Rectal smooth muscle tissue (tissue), 1 donor: ENCODE measurements around the gene MYH7.
"Not testable (repeated sequence)": the region's sequence is repeated elsewhere in the genome, so short reads cannot be mapped to it uniquely, and the experiment has no call there.

ENCODE experiments used
- H3K27ac ChIP-seq: one replicate; pipeline ENCODE4 v1.7.0; 2013; ENCODE audit warnings: low read depth, low read length, inconsistent platforms
- H3K27me3 ChIP-seq: one replicate; pipeline ENCODE4 v1.7.0; 2013; ENCODE audit warnings: low read length; ENCODE audit not compliant: control insufficient read depth, insufficient read depth
- H3K36me3 ChIP-seq: one replicate; pipeline ENCODE4 v1.7.0; 2013; ENCODE audit warnings: low read length; ENCODE audit not compliant: control insufficient read depth, insufficient read depth
- H3K4me1 ChIP-seq: one replicate; pipeline ENCODE4 v1.7.0; 2013; ENCODE audit warnings: low read length; ENCODE audit not compliant: control insufficient read depth, insufficient read depth
- H3K4me3 ChIP-seq: one replicate; pipeline ENCODE4 v1.7.0; 2013; ENCODE audit warnings: low read length
- H3K9ac ChIP-seq: one replicate; pipeline ENCODE4 v1.7.0; 2013; ENCODE audit warnings: low read length

Gene MYH7

DNA sequence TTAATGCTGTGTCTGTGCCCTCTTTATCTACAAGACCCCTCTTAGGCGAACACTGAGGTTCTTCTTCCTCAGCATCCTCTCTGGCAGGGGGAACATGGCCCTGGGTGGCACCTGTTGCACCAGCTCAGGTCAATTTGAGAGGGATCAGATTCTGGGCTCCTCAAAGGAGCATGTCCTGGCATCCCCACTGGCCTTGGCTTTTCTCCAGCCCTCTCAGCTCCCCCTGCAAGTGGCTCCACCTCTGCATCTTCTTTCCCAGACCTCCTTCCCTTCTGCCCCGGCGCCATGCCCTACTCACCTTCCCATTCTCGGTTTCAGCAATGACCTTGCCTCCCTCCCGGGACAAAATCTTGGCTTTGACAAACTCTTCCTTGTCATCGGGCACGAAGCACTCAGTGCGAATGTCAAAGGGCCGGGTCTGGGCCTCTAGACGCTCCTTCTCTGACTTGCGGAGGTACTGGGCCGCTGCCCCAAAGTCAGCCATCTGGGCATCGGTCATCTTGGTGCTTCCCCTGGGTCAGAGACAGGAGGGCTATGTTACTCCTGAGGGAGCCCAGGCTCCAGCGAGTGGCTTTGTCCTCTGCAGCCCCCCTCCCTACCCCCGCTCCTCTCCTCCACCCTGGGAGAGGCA is 28.6 kb downstream of the MYH7 start:
- Histone ChIP-seq H3K4me1 (no peaks in the 10 kb centered on the region), H3K27me3 (no peaks in the 10 kb centered on the region), H3K27ac (no peak overlapping the region), H3K36me3 (no peaks in the 10 kb centered on the region), H3K4me3 (no peak overlapping the region), H3K9ac (no peak overlapping the region)

DNA sequence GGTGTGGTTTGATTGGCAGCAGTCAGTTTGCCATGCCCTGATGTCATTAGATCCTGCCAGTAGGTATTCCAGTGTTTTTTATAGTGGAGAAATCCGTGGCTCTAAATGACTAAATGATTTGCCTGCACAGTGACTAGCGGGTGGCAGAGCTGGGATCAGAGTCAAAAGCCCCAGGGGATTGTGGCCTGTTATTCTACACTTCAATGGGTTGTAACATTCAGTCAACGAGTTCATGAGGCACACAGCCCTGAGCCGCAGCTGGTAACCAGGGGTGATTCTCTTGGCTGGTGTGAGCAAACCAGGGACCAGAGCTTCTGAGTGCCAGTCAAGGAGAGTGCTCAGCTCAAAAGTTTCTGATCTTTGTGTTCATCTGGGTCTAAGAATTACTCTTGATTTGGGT is 29.2 kb downstream of the MYH7 start:
- Histone ChIP-seq H3K9ac (no peak overlapping the region), H3K27ac (no peak overlapping the region), H3K4me3 (no peak overlapping the region), H3K27me3 (no peaks in the 10 kb centered on the region), H3K4me1 (no peaks in the 10 kb centered on the region), H3K36me3 (no peaks in the 10 kb centered on the region)

DNA sequence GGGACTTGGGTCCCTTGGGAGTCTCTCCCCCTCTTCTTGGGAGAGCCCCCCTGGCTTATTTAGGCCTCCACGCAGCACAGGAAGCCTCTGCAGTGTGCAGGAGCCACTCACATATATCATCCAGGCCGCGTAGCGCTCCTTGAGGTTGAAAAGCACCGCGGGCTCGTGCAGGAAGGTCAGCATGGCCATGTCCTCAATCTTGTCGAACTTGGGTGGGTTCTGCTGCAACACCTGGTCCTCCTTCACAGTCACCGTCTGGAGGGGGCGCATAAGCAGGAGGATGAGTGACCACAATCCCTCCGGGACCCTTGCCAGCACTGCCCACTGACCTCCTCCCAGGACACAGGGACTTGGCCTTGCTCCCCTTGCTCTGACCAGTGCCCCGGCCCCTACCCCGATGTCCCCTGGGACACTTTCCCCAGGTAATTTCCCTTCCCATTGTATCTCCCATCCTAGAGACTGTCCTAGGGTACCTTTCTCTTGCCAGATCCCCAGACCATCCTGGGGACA is 29.9 kb downstream of the MYH7 start:
- no peaks in the 10 kb centered on the region for H3K4me1 ChIP-seq
- H3K36me3 ChIP-seq: no peaks in the 10 kb centered on the region
- H3K27me3 ChIP-seq: no peaks in the 10 kb centered on the region
- H3K27ac ChIP-seq: no peak overlapping the region
- H3K4me3 ChIP-seq: no peak overlapping the region
- no peak overlapping the region for H3K9ac ChIP-seq

DNA sequence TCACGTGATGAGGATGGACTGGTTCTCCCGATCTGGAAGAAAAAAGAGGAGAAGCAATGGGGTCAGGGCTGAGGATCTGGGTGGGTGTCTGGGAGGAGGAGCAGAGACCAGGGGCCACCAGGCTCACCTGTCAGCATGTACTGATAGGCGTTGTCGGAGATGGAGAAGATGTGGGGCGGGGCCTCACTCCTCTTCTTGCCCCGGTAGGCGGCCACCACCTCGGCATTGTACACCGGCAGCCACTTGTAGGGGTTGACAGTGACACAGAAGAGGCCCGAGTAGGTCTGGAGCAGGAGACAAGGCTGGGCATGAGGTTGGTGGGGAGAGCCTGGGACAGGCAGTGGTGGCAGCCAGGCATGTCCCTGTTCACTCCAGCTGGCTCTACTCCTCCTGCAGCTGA is 30.4 kb downstream of the MYH7 start:
- H3K36me3 ChIP-seq: no peaks in the 10 kb centered on the region
- no peaks in the 10 kb centered on the region for H3K4me1 ChIP-seq
- no peak overlapping the region for H3K27ac ChIP-seq
- no peak overlapping the region for H3K9ac ChIP-seq
- H3K27me3 ChIP-seq: no peaks in the 10 kb centered on the region
- no peak overlapping the region for H3K4me3 ChIP-seq

DNA sequence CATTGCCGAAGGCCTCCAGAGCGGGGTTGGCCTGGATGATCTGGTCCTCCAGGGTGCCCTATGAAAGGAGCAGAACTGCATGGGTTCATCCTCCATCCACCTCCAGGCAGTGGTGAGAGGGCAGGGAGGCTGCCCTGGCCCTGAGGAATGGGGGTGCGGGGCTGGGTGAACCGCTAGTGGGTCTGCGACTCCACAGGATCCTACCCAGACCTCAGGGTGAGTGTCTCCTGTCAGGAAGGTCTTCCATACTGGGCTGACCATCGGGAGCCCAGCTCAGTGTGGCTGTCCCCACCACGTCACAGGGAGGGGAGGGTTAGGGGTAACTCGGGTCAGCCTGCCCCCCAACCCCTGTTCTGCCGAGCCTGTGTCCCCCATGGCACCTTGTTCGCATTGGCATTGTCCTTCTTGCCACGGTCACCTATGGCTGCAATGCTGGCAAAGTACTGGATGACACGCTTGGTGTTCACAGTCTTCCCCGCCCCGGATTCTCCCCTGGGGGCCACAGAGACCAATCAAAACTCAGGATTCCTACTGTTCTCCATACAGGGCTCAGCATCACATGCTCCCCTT is 31.0 kb downstream of the MYH7 start:
- no peaks in the 10 kb centered on the region for H3K4me1 ChIP-seq
- H3K9ac ChIP-seq: no peak overlapping the region
- H3K4me3 ChIP-seq: no peak overlapping the region
- no peaks in the 10 kb centered on the region for H3K36me3 ChIP-seq
- no peak overlapping the region for H3K27ac ChIP-seq
- H3K27me3 ChIP-seq: no peaks in the 10 kb centered on the region

DNA sequence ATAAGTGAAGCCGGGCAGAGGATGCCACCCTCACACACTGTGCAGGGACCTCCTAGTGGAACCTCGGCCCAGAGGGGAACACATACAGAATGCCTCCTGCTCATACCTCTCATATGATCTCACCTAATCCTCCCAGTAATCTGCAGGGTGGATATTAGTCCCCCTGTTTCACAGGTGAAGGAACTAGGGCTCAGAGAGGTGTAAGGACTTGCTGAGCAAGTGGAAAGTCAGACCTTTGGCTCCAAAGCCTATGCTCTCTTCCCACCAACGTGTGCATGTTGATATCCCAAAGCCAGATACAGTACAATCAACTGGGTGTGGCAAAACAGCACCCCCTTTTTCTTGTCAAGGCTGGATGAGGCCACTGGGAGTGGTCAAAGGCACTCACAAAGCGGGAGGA is 31.6 kb downstream of the MYH7 start:
- Histone ChIP-seq H3K36me3 (no peaks in the 10 kb centered on the region), H3K27me3 (no peaks in the 10 kb centered on the region), H3K4me1 (no peaks in the 10 kb centered on the region), H3K27ac (no peak overlapping the region), H3K9ac (no peak overlapping the region), H3K4me3 (no peak overlapping the region)

DNA sequence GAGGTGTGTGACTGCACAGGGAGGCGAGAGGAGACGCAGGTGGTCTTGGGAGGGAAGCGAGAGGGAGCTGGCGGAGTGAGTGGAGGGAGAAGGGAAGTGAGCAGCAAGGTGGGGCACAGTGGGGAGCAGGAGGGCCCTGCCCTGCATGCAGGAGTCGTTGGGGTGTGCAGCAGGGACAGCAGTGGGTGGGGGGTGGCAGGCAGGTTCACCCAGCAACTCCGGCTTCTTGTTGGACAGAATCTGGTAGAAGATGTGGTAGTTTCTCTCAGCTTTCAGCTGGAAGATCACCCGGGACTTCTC is 32.4 kb downstream of the MYH7 start:
- no peak overlapping the region for H3K27ac ChIP-seq
- H3K4me1 ChIP-seq: no peaks in the 10 kb centered on the region
- H3K4me3 ChIP-seq: no peak overlapping the region
- H3K9ac ChIP-seq: no peak overlapping the region
- no peaks in the 10 kb centered on the region for H3K27me3 ChIP-seq
- no peaks in the 10 kb centered on the region for H3K36me3 ChIP-seq

DNA sequence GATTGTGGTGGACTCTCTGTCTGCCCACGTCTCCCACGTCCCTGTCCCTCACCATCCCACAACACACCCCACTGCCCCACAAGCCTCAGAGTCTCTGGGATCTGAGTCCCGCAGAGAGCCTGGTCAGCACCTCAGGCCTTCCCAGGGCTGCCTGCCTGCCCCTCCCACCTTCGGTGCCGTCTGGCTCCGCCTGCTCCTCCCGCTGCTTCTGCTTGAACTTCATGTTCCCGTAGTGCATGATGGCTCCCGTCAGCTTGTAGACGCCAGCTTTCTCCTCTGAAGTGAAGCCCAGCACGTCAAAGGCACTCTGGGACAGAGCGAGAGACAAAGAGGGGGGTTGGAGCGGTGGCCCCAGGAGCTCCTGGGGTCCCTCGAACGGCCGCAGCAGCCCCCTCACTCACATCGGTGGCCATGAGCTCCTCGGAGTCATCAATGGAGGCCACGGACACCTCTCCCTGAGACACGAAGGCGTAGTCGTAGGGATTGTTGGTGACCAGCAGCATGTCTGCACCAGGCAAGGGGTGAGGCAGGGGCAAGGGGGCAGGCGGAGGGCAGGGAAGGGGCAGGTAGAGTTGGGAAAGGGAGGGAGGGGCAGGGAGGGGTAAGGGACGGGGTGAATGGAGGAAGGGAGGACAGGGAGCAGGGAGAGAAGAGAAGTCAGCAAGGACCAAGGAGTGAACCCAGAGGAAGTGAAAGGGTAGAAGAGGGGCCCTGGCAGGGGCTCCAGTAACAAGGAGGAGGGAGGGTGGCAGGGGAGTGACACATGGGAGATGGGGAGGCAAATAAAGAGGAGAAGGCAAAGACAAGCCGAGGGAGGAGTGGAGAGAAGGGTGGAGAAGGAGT is 32.9 kb downstream of the MYH7 start:
- Histone ChIP-seq H3K27ac (no peak overlapping the region), H3K36me3 (no peaks in the 10 kb centered on the region), H3K9ac (no peak overlapping the region), H3K4me3 (no peak overlapping the region), H3K27me3 (no peaks in the 10 kb centered on the region), H3K4me1 (no peaks in the 10 kb centered on the region)

DNA sequence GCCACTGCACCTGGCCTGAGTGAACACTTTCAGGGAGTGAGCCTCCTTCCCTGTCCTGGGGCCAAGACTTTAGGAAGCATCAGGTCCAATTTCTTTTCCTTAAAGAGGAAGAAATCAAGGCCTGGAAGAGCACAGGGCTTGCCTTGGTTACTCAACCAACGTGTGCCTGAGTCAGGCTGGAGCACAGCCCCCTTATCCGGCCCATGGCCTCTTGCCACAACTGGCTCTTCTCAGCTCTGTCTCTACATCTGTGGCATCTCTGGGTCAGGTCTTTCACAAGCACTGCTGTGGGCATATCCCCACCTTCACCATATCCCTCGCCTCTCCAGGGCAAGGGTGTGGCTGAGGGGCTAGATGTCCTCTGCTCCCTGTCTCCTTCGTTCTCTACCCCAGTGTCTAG is 34.2 kb downstream of the MYH7 start:
- Histone ChIP-seq H3K9ac (no peak overlapping the region), H3K36me3 (no peaks in the 10 kb centered on the region), H3K27me3 (no peaks in the 10 kb centered on the region), H3K27ac (no peak overlapping the region), H3K4me3 (no peak overlapping the region), H3K4me1 (no peaks in the 10 kb centered on the region)

DNA sequence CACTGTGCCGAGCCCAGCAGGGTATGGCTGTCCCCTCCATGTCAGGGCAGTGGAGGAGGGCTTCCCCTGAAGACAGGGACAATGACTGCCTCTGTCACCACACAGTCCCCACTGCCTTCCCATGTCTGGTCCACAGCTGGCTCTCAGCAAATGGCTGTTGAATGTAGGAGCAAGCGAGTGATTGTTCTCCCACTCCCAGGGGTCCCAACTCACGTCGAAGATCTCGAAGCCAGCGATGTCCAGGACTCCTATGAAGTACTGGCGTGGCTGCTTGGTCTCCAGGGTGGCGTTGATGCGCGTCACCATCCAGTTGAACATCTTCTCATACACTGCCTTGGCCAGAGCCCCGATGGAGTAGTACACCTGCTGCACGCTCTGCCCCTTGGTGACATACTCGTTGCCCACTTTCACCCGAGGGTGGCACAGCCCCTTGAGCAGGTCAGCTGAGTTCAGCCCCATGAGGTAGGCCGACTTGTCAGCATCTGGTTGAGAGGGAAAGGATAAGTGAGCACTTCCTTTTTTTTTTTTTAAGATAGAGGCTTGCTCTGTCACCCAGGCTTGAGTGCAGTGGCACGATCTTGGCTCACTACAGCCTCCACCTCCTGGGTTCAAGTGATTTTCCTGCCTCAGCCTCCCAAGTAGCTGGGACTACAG is 34.8 kb downstream of the MYH7 start:
- H3K9ac ChIP-seq, H3K27me3 ChIP-seq, H3K4me3 ChIP-seq, H3K27ac ChIP-seq, H3K4me1 ChIP-seq, H3K36me3 ChIP-seq: not testable (repeated sequence)

DNA sequence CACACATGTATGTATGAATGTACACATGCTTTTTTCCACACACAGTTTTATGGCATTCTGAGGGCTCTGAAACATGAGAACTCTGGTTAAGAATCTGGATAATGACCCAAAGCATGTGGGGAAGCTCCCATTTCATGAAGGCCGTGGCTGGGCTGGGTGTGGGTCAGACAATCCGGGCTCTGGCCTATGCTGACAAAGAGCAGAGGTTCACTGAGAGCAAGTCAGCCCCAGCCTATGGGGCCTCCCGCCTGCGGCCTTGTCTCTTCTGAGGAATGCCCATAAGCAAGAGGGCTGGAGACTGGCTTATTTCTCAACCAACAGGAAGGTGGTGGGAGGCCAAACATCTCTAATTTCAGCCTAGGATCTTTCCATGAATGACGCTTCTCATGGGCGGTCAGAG is 35.9 kb downstream of the MYH7 start:
- no peaks in the 10 kb centered on the region for H3K4me1 ChIP-seq
- no peaks in the 10 kb centered on the region for H3K27me3 ChIP-seq
- no peaks in the 10 kb centered on the region for H3K36me3 ChIP-seq
- H3K4me3 ChIP-seq: no peak overlapping the region
- no peak overlapping the region for H3K27ac ChIP-seq
- H3K9ac ChIP-seq: no peak overlapping the region

DNA sequence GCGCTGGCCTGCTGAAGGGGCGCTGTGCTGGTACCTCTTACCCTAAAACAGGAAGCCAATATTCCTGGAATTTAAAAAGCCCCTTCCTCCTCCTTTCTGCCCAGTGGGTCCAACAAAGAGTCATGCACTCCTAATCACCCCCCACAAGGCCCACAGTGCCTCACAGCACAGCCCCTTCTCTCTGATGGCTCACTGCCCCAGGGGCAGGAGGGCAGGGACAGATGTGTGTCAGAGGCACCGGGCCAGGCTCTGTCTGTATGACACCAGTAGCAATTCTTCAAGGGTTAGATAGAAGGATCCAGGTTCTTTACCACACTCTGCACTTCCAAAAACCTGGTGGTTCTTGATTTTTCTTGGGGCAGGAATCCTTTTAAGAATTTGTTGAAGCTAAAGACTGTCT is 36.3 kb downstream of the MYH7 start:
- Histone ChIP-seq H3K27ac (no peak overlapping the region), H3K27me3 (no peaks in the 10 kb centered on the region), H3K36me3 (no peaks in the 10 kb centered on the region), H3K4me1 (no peaks in the 10 kb centered on the region), H3K4me3 (no peak overlapping the region), H3K9ac (no peak overlapping the region)
